Trophoblast cell (in vitro differentiated cells and primary cell): ENCODE data around the gene ACP5. TPM values are rescaled to one million over a fixed set of nuclear protein-coding genes. Genes with fewer than 3 reads are reported as not detected.
"Not testable (repeated sequence)": the region's sequence is repeated elsewhere in the genome, so short reads cannot be mapped to it uniquely, and the experiment has no call there.

Experiments used
- DNase-seq, 2 donors: peaks; one replicate each; pipeline ENCODE4 v3.0.0-alpha.2; 2016
- H2AFZ ChIP-seq: 2 replicates; pipeline ENCODE4 v1.6.1; 2013; ENCODE audit warnings: low read length, moderate library complexity, mild to moderate bottlenecking; ENCODE audit not compliant: insufficient read depth, poor library complexity
- H2AK5ac ChIP-seq: 2 replicates; pipeline ENCODE4 v1.6.1; 2013; ENCODE audit warnings: mild to moderate bottlenecking, low read length
- H2BK120ac ChIP-seq: 2 replicates; pipeline ENCODE4 v1.6.1; 2013; ENCODE audit warnings: low read length, mild to moderate bottlenecking, moderate library complexity; ENCODE audit not compliant: insufficient read depth, poor library complexity
- H2BK12ac ChIP-seq: 2 replicates; pipeline ENCODE4 v1.6.1; 2013; ENCODE audit warnings: mild to moderate bottlenecking, low read length, moderate library complexity
- H2BK5ac ChIP-seq: 2 replicates; pipeline ENCODE4 v1.6.1; 2013; ENCODE audit warnings: low read length, low read depth, moderate library complexity, mild to moderate bottlenecking; ENCODE audit not compliant: poor library complexity
- H3K14ac ChIP-seq: 2 replicates; pipeline ENCODE4 v1.6.1; 2013; ENCODE audit warnings: mild to moderate bottlenecking, low read length
- H3K18ac ChIP-seq: 2 replicates; pipeline ENCODE4 v1.6.1; 2013; ENCODE audit warnings: mild to moderate bottlenecking, low read length
- H3K23ac ChIP-seq: 2 replicates; pipeline ENCODE4 v1.6.1; 2013; ENCODE audit warnings: low read length
- H3K27ac ChIP-seq: 2 replicates; pipeline ENCODE4 v1.5.1; 2013; ENCODE audit warnings: low read depth, mild to moderate bottlenecking, inconsistent platforms, low read length, moderate library complexity
- H3K27me3 ChIP-seq: 2 replicates; pipeline ENCODE4 v1.6.1; 2013; ENCODE audit warnings: inconsistent platforms, mild to moderate bottlenecking, low read length, moderate library complexity; ENCODE audit not compliant: insufficient read depth
- H3K36me3 ChIP-seq, 2 experiments: 1 replicate in 1 of 2; 2 replicates in 1 of 2; pipeline ENCODE4 v1.6.1; 2013; ENCODE audit warnings: low read length in 2 of 2, mild to moderate bottlenecking in 2 of 2, moderate library complexity in 1 of 2; ENCODE audit not compliant: insufficient read depth in 2 of 2, control insufficient read depth in 1 of 2
- H3K4ac ChIP-seq: 2 replicates; pipeline ENCODE4 v1.6.1; 2013; ENCODE audit warnings: low read depth, mild to moderate bottlenecking, low read length, moderate library complexity
- H3K4me1 ChIP-seq, 2 experiments: 1 replicate in 1 of 2; 2 replicates in 1 of 2; pipeline ENCODE4 v1.6.1; 2013; ENCODE audit warnings: low read length in 2 of 2, mild to moderate bottlenecking in 2 of 2, moderate library complexity in 1 of 2; ENCODE audit not compliant: insufficient read depth in 2 of 2, control insufficient read depth in 1 of 2
- H3K4me2 ChIP-seq: 2 replicates; pipeline ENCODE4 v1.6.1; 2013; ENCODE audit warnings: inconsistent platforms, mild to moderate bottlenecking, low read length, moderate library complexity
- H3K4me3 ChIP-seq: 2 replicates; pipeline ENCODE4 v1.5.1; 2013; ENCODE audit warnings: mild to moderate bottlenecking, low read depth, low read length, inconsistent platforms
- H3K79me1 ChIP-seq: one replicate; pipeline ENCODE4 v1.6.1; 2013; ENCODE audit warnings: low read length
- H3K79me2 ChIP-seq: 2 replicates; pipeline ENCODE4 v1.6.1; 2013; ENCODE audit warnings: low read length, mild to moderate bottlenecking; ENCODE audit not compliant: control insufficient read depth, insufficient read depth, poor library complexity
- H3K9ac ChIP-seq: 2 replicates; pipeline ENCODE4 v1.6.1; 2013; ENCODE audit warnings: mild to moderate bottlenecking, low read length
- H3K9me3 ChIP-seq: 2 replicates; pipeline ENCODE4 v1.6.1; 2013; ENCODE audit warnings: low read depth, mild to moderate bottlenecking, control low read depth, inconsistent platforms, low read length; ENCODE audit not compliant: insufficient read depth
- H4K12ac ChIP-seq: 2 replicates; pipeline ENCODE4 v1.6.1; 2013; ENCODE audit warnings: low read depth, mild to moderate bottlenecking, low read length, moderate library complexity
- H4K8ac ChIP-seq: 2 replicates; pipeline ENCODE4 v1.6.1; 2013; ENCODE audit warnings: low read depth, mild to moderate bottlenecking, low read length, moderate library complexity
- H4K91ac ChIP-seq: one replicate; pipeline ENCODE4 v1.6.1; 2013; ENCODE audit warnings: low read depth, mild to moderate bottlenecking, low read length, moderate library complexity
- WGBS: extraction: QIAGEN DNeasy Blood & Tissue Kit; methylation state at CpG from one replicate; pipeline ENCODE4 v1.1.7; 2013; ENCODE audit warnings: missing lambda C conversion rate; ENCODE audit not compliant: insufficient read length, insufficient coverage; ENCODE audit errors: extremely low coverage; 5-methylcytosine and 5-hydroxymethylcytosine counted together
- polyA plus RNA-seq: library from polyadenylated mRNA; stranded (reverse); fragments of 200-250 nt; gene quantifications from 2 replicates; pipeline ENCODE4 v1.2.3, GENCODE V29; 2013

ACP5 gene
- polyA plus RNA-seq = 0.66 and 0.76 TPM in 2 replicates

DNA sequence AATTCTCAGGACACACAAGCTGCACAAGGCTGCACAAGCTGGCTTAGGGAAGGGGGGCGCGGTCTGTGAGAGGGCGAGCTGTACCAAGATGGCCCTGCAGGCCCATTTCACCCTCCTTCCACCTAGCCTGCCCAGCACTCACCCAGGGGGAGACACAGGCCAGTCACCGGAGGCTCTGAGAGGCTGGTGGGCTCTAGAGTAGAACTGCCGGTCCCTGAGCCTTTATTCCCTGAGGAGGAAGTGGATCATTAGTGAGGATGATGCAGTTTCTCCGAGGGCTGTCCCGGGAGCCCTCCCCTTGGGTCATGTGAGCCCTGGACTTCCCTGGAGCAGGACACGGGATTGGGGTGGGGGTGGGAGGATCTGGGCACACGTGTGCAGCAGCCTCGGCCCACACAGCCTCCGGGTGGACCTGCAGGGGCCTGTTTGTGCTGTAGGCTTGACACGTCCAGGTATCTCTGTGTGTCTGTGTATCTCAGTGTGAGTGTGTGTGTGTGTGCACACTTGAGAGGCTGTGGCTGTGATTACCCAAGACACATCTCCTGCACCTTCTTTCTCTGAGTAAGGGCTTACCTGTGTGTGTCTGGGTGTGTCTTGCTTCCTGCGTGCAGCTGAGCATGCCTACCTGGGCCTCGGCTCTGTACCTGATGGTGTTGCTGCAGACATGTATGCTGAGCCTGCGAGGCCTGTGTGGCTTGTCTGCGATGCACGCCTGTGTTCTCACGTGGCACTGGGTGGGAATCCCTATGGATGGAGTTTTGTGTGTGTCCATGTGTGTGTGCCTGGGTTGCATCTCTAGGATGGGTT lies at the start of gene ACP5:
Gene ACP5, minus strand, starts transcription at position 195 of the 807 bp plus-strand sequence. CDS start 328 bp downstream, outside the sequence.
- H3K4me2 ChIP-seq = peak within 1 kb of the TSS; percentile 7
- H3K4ac ChIP-seq = no peak within 1 kb of the TSS
- peak within 1 kb of the TSS; percentile 9 for H3K4me3 ChIP-seq
- no peak within 1 kb of the TSS for H3K27ac ChIP-seq
- no peak within 1 kb of the TSS for H4K91ac ChIP-seq
- H4K8ac ChIP-seq = no peak within 1 kb of the TSS
- H2BK12ac ChIP-seq = no peak within 1 kb of the TSS
- no peaks in the 10 kb centered on the region for H3K36me3 ChIP-seq
- no peaks in the 10 kb centered on the region for H3K79me2 ChIP-seq
- no peak within 1 kb of the TSS for H3K18ac ChIP-seq
- H3K9me3 ChIP-seq = peaks cover 13% of the 10 kb centered on the region
- DNase-seq = peak in 1 of 2 donors; percentile 16
- no peaks in the 10 kb centered on the region for H3K4me1 ChIP-seq
- H3K23ac ChIP-seq = no peak within 1 kb of the TSS
- no CpG with 5 or more reads among the region's 18 CpGs for WGBS
- H2AK5ac ChIP-seq = no peak within 1 kb of the TSS
- peaks cover 8% of the 10 kb centered on the region for H3K27me3 ChIP-seq
- no peak within 1 kb of the TSS for H2BK5ac ChIP-seq
- H3K79me1 ChIP-seq = no peaks in the 10 kb centered on the region
- H3K9ac ChIP-seq = no peak within 1 kb of the TSS
- H3K14ac ChIP-seq = no peak within 1 kb of the TSS
- no peak within 1 kb of the TSS for H4K12ac ChIP-seq
- no peak within 1 kb of the TSS for H2AFZ ChIP-seq
- no peak within 1 kb of the TSS for H2BK120ac ChIP-seq

DNA sequence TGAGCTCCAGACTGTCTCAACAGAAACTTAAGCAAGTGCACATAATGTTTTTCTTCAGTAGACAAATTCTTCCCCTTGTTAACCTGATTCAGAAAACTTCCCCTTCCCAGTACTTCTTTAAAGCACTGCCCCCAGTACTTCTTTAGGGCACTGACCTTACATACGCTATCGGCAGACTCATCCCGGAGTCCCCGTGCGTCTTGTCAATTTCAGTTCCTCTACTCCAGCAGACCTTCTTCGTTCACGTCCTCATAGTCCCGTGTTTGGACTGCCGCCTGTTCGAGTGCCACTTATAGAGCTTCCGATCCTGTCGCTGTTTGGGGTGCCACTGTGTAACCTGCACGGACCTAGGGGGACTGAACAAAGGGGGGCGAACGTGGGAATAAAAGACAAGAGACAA lies 48.8 kb upstream of the ACP5 start:
- Histone ChIP-seq H3K79me2 (no peaks in the 10 kb centered on the region), H3K4me1 (peaks cover 0 to 5% of the 10 kb centered on the region in 2 experiments), H4K8ac (no peak overlapping the region), H2BK12ac (no peak overlapping the region), H3K23ac (no peak overlapping the region), H2AFZ (no peak overlapping the region), H3K9ac (no peak overlapping the region), H3K18ac (no peak overlapping the region), H3K4me3 (no peak overlapping the region), H3K36me3 (peaks cover 2 to 3% of the 10 kb centered on the region in 2 experiments), H2AK5ac (no peak overlapping the region), H3K9me3 (no peaks in the 10 kb centered on the region), H2BK5ac (no peak overlapping the region), H2BK120ac (no peak overlapping the region), H3K4ac (no peak overlapping the region), H3K14ac (no peak overlapping the region), H3K27me3 (no peaks in the 10 kb centered on the region), H3K4me2 (no peak overlapping the region), H4K12ac (no peak overlapping the region), H3K79me1 (no peaks in the 10 kb centered on the region), H4K91ac (no peak overlapping the region), H3K27ac (no peak overlapping the region)
- WGBS = no CpG with 5 or more reads among the region's 15 CpGs
- peak in 1 of 2 donors; percentile 18 for DNase-seq

DNA sequence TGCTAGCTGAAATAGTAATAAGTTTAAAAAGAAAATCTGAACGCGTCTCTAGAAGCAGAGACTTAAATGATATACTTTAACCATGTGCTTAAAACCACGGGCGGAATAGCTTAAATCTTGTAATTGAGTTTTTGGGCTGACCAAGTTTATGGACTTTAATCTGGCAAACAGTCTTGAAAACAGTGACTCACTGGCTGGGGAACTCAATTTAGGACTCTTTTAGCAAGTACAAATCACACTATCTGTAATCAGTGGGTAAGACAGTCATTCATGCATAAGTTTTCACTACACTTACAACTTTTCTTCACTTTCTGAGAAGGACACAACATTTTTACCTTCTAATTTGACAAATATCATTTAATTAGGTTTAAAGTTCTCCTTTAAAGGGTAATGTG lies 46.6 kb upstream of the ACP5 start:
- no peak overlapping the region for H2BK120ac ChIP-seq
- no peak overlapping the region for H4K91ac ChIP-seq
- no peak overlapping the region for H3K4me3 ChIP-seq
- H2AFZ ChIP-seq = no peak overlapping the region
- H3K14ac ChIP-seq = no peak overlapping the region
- H3K4me1 ChIP-seq = peaks cover 0 to 5% of the 10 kb centered on the region in 2 experiments
- H3K18ac ChIP-seq = no peak overlapping the region
- H3K9ac ChIP-seq = no peak overlapping the region
- H3K9me3 ChIP-seq = no peaks in the 10 kb centered on the region
- no peak overlapping the region for H3K4ac ChIP-seq
- H2AK5ac ChIP-seq = no peak overlapping the region
- H3K27me3 ChIP-seq = no peaks in the 10 kb centered on the region
- no peaks in the 10 kb centered on the region for H3K79me2 ChIP-seq
- no peak overlapping the region for H3K27ac ChIP-seq
- H2BK5ac ChIP-seq = no peak overlapping the region
- H3K4me2 ChIP-seq = no peak overlapping the region
- H4K12ac ChIP-seq = no peak overlapping the region
- peaks cover 13 to 21% of the 10 kb centered on the region in 2 experiments for H3K36me3 ChIP-seq
- no peak overlapping the region for H2BK12ac ChIP-seq
- no CpG with 5 or more reads among the region's 4 CpGs for WGBS
- no peak overlapping the region for H4K8ac ChIP-seq
- DNase-seq = no peak
- H3K79me1 ChIP-seq = no peaks in the 10 kb centered on the region
- H3K23ac ChIP-seq = no peak overlapping the region

DNA sequence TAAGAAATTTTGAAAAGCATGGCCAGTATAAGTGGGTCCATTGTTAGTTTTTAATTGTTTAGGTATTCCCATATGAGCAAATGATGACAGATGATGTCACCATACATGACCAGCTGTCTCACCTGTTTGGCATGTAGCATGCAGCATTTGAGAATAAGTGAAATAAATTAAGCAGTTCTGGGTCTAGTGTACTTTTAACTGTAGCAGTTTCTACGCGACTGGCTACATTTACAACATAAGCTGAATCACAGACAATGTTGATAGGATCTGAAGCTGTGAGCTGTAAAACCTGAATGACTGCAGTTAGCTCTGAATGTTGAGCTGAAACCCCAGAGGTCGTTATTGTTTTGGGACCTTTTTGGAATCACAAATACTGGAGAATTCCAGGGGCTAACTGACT lies 45.0 kb upstream of the ACP5 start:
- not testable (repeated sequence) for H3K14ac ChIP-seq, H3K18ac ChIP-seq, H2AFZ ChIP-seq, H2AK5ac ChIP-seq, H3K27me3 ChIP-seq, H3K4me2 ChIP-seq, H3K79me1 ChIP-seq, H3K4me3 ChIP-seq, H3K9me3 ChIP-seq, H2BK12ac ChIP-seq, H3K4me1 ChIP-seq, H3K79me2 ChIP-seq, H4K8ac ChIP-seq, H2BK5ac ChIP-seq, H4K91ac ChIP-seq, H3K9ac ChIP-seq, H3K4ac ChIP-seq, H4K12ac ChIP-seq, H3K27ac ChIP-seq, H2BK120ac ChIP-seq, H3K23ac ChIP-seq
- WGBS = no CpG with 5 or more reads among the region's 3 CpGs
- H3K36me3 ChIP-seq = peaks cover 15 to 33% of the 10 kb centered on the region in 2 experiments
- DNase-seq = peak; percentile 58 to 80
